GM18861 (cell line): ENCODE measurements around the gene SLC2A10.
"Not testable (repeated sequence)": the region's sequence is repeated elsewhere in the genome, so short reads cannot be mapped to it uniquely, and the experiment has no call there.

Source experiments
- ATAC-seq: cut with Tn5 transposase; IDR thresholded peaks from one replicate; pipeline ENCODE4 v1.9.1; 2021; ENCODE audit not compliant: unreplicated experiment

The SLC2A10 gene

DNA sequence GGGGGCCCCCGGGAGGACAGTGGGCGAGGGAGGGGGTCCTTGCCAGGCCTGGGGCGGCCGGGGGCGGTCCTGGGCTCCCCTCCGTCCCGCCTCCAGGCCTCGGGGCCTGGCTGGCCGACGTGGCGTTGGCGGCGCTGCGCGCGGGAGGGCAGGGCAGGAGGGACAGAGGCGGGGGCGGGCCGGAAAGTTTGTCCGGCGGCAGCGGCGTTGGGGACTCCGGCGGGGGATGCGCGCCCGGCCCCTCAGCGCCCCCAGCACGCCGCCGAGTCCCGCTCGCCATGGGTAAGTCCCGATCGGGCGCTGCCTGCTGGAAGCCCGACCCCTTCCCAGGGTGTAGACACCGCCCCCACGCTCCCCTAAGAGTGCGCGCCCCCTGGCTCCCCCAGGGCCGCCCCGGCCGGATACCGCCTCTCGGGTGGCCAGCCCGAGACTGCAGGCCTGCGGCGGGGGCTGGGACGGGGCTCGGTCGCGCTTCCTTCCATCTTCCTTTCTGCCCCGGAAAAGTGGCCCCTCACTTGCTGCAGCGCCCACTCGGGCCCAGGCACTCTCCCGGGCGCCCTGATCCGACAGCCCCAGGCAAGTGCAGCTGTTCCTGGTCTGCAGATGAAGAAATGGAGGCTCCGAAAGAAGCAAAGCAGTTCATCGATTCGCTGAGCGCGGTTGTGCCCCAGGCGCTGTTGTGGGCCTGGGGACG lies at the start of gene SLC2A10:
Gene SLC2A10, plus strand, starts transcription at position 191 of the 694 bp plus-strand sequence. Its CDS starts 88 bp downstream, at position 279.
- no peak for ATAC-seq

DNA sequence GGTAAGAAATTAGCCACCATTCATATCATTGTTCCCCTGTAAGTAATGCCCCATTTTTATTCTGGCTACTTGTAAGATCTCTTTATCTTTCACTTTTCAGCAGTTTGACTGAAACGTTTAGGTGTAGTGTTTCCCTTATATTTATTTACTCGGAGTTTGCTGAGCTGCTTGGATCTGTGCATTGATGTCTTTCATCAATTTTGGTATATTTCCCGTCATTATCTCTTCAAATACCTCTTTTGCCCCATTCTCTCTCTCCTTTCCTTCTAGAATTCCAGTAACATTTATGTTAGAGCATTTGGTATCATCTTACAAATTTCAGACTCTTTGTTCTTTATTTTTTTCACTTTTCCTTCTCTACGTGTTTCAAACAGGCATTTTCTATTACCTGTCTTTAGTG lies 49.0 kb upstream of the SLC2A10 start:
- no peak for ATAC-seq

DNA sequence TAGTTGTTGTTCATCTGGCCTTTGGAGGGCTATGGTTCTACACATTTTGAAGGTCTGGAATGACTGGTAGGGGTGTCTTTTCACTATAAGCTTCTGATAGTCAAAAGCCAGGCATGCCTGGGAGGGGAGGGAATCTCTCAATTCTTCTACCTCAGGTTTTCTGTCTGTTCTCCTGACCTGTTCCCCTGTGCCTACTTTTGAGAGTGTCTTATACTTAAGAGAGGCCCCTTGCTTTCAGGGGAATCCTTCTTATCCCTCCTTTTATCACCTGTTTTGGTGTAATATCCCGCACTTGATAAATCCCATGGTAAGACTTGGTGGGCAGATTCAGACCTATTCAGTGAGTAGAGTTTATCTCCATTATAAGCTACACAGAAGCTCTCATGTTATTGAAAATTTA lies 47.8 kb upstream of the SLC2A10 start:
- ATAC-seq: no peak

DNA sequence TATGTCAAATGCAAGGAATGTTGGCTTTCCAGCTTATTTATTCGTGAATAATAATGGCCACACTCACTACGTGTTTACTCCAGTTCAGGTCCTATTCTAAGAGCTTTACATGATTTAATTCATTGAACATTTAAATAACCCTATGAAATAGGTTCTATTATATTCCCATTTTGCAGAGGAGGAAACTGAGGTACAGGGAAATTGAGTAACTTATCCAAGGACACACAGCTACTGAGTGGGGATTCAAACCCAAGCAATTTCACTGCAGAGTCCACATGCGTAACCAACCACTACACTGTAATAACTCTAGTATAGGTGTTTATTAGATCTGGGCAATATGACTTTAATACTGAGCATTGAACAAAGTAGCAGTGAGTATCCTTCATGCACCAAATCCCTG lies 45.9 kb upstream of the SLC2A10 start:
- ATAC-seq: no peak

GRCh38 chr20:46665602-46666001 lies 43.8 kb upstream of the SLC2A10 start:
- ATAC-seq: no peak

GRCh38 chr20:46666306-46666705 lies 43.1 kb upstream of the SLC2A10 start:
- ATAC-seq: no peak

- no peak for ATAC-seq
Measured at GRCh38 chr20:46666818-46667515, 42.5 kb upstream of the SLC2A10 start.

GRCh38 chr20:46670228-46670584 lies 39.2 kb upstream of the SLC2A10 start:
- ATAC-seq: no peak

- no peak for ATAC-seq
Measured at GRCh38 chr20:46670585-46671584, 38.6 kb upstream of the SLC2A10 start.

- no peak for ATAC-seq
Measured at GRCh38 chr20:46671866-46672542, 37.4 kb upstream of the SLC2A10 start.

- no peak for ATAC-seq
Measured at GRCh38 chr20:46672543-46673148, 36.8 kb upstream of the SLC2A10 start.

DNA sequence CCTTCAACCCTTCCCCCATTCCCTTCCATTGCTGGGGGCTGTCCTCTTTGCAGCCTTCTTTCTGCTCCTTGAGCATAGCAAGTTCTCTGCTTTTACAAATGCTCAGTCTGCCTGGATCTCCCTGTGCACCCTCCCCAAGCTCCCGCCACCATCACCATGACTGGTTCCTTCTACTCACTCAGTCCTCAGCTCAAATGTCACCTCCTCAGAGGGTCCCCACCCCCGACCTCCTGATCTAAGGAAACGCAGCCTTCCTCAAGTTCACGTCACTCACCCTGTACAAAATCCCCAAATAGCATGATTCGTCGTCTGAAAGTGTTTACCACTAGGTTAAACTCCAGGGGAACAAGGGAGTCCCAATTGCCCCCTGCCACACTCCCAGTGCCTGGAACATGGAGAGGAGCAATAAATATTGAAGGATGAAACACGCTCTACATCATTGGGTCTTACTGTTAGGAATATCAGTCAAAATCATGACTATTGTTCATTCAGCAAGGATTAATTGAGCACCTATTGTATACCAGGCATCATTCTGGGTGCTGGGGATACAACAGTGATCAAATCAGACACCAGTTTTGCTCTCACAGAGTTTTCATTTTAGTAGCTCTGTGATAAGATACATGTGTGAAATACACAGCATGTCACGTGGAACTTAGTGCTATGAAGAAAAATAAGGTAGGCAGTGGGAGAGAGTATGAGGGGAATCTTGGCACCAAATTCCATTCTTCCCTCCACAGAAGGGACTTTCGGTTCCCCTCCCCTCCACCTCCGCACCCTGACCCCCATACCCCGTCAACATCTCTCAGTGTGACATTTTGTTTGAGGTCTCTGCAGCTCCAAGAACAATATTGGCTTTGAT lies 35.8 kb upstream of the SLC2A10 start:
- no peak for ATAC-seq

GRCh38 chr20:46674253-46675083 lies 35.0 kb upstream of the SLC2A10 start:
- no peak for ATAC-seq

DNA sequence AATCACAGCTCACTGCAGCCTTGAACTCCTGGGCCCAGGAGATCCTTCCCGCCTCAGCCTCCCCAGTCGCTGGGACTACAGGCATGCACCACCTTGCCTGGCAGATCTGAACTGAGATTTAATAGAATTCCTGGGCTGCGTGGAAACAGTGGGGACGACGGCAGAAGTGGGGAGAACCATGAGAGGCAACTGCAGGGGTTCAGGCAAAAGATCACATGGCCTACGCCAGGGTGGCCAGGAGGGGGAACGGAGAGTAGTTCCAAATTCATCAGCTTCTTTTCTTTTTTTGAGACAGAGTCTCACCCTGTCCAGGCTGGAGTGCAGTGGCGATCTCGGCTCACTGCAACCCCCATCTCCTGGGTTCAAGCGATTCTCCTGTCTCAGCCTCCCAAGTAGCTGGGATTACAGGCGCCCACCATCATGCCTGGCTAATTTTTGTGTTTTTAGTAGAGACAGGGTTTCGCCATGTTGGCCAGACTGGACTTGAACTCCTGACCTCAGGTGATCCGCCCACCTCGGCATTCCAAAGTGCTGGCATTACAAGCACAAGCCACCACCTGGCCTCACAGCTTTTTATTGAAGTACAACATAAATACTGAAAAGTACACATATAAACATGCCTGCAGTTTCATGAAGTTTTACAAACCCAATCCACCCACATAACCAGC lies 32.7 kb upstream of the SLC2A10 start:
- ATAC-seq: not testable (repeated sequence)

DNA sequence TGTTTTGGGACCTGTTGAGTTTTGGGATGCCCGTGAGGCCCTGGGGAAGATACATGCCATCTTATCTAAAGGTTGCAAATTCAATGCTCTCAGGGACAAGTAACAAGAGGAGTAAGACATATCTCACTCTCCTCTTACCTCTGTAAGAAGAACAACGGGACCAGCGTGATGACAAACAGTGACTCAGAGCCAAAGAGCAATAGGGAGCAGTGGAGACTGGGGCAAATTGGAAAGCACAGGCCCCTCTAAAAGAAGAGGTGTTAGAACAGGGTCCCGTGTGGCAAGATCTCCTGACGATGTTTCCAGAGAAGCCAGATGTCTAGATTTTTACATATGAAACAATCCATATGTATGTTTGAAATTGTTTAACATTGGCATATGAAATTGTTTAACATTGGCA lies 31.8 kb upstream of the SLC2A10 start:
- no peak for ATAC-seq

DNA sequence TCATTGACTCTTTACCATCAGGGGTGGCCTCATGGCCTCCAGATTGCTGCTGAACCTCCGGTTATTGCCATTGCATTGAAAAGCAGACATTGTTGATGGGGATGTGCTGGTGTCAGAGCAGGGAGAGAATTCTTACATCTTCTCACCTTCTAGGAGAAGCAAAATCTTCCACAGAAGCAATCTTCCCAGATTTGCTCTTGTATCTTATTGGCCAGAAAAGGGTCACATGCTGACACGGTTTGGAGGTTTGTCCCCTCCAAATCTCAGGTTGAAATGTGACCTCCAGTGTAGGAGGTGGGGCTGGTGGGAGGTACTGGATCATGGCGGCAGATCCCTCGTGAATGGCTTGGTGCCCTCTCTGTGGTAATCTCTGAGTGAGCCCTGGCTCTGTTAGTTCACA lies 30.9 kb upstream of the SLC2A10 start:
- no peak for ATAC-seq

GRCh38 chr20:46680684-46681031 lies 28.8 kb upstream of the SLC2A10 start:
- ATAC-seq: no peak
